H9 (cell line): ENCODE results near the gene IL24. TPM values are rescaled to one million over a fixed set of nuclear protein-coding genes. Genes with fewer than 3 reads are reported as not detected.

Experiments used
- DNase-seq: peaks from one replicate; pipeline ENCODE4 v3.0.0-alpha.2; 2017
- H2AFZ ChIP-seq: one replicate; pipeline ENCODE4 v1.6.1; 2013; ENCODE audit warnings: mild to moderate bottlenecking, low read length, control low read depth, moderate library complexity
- H2AK5ac ChIP-seq: 2 replicates; pipeline ENCODE4 v1.6.1; 2013; ENCODE audit warnings: low read length, control low read depth, mixed read lengths; ENCODE audit not compliant: insufficient read length
- H2BK120ac ChIP-seq: one replicate; pipeline ENCODE4 v1.6.1; 2013; ENCODE audit warnings: low read depth, mild to moderate bottlenecking, low read length, control low read depth, inconsistent platforms; ENCODE audit not compliant: poor library complexity, severe bottlenecking
- H2BK12ac ChIP-seq: 2 replicates; pipeline ENCODE4 v1.6.1; 2013; ENCODE audit warnings: low read length, control low read depth, mixed read lengths, low read depth; ENCODE audit not compliant: insufficient read length
- H2BK15ac ChIP-seq: 2 replicates; pipeline ENCODE4 v1.6.1; 2013; ENCODE audit warnings: low read depth, low read length, control low read depth
- H2BK20ac ChIP-seq: one replicate; pipeline ENCODE4 v1.6.1; 2013; ENCODE audit warnings: low read depth, mild to moderate bottlenecking, low read length, control low read depth, inconsistent platforms; ENCODE audit not compliant: poor library complexity, severe bottlenecking
- H2BK5ac ChIP-seq: 2 replicates; pipeline ENCODE4 v1.6.1; 2013; ENCODE audit warnings: low read length, control low read depth, mixed read lengths; ENCODE audit not compliant: insufficient read length
- H3K14ac ChIP-seq: 2 replicates; pipeline ENCODE4 v1.6.1; 2013; ENCODE audit warnings: low read length, control low read depth; ENCODE audit not compliant: insufficient read depth
- H3K18ac ChIP-seq: 2 replicates; pipeline ENCODE4 v1.6.1; 2013; ENCODE audit warnings: low read depth, mild to moderate bottlenecking, mixed read lengths, low read length, control low read depth; ENCODE audit not compliant: insufficient read length
- H3K23ac ChIP-seq: 2 replicates; pipeline ENCODE4 v1.6.1; 2013; ENCODE audit warnings: low read length, control low read depth, mixed read lengths, low read depth; ENCODE audit not compliant: insufficient read length
- H3K23me2 ChIP-seq: 2 replicates; pipeline ENCODE4 v1.6.1; 2013; ENCODE audit warnings: low read depth, mild to moderate bottlenecking, mixed read lengths, low read length, control low read depth; ENCODE audit not compliant: insufficient read length, poor library complexity, severe bottlenecking
- H3K27ac ChIP-seq: 2 replicates; pipeline ENCODE4 v1.5.1; 2013; ENCODE audit warnings: low read length, control low read depth, mixed read lengths, low read depth; ENCODE audit not compliant: insufficient read length
- H3K27me3 ChIP-seq: 2 replicates; pipeline ENCODE4 v1.6.1; 2013; ENCODE audit warnings: low read length, control low read depth, inconsistent platforms; ENCODE audit not compliant: insufficient read depth
- H3K4ac ChIP-seq: 2 replicates; pipeline ENCODE4 v1.6.1; 2013; ENCODE audit warnings: low read depth, mild to moderate bottlenecking, control low read depth, inconsistent platforms, low read length, moderate library complexity
- H3K4me1 ChIP-seq: 2 replicates; pipeline ENCODE4 v1.6.1; 2013; ENCODE audit warnings: low read length, control low read depth, inconsistent platforms; ENCODE audit not compliant: insufficient read depth
- H3K4me2 ChIP-seq: 2 replicates; pipeline ENCODE4 v1.6.1; 2013; ENCODE audit warnings: low read length, control low read depth, mixed read lengths; ENCODE audit not compliant: insufficient read length, insufficient read depth
- H3K56ac ChIP-seq: 2 replicates; pipeline ENCODE4 v1.6.1; 2013; ENCODE audit warnings: low read depth, mild to moderate bottlenecking, mixed read lengths, low read length, control low read depth; ENCODE audit not compliant: insufficient read length
- H3K79me1 ChIP-seq: 2 replicates; pipeline ENCODE4 v1.6.1; 2013; ENCODE audit warnings: low read depth, mild to moderate bottlenecking, moderate library complexity, low read length, control low read depth, inconsistent platforms; ENCODE audit not compliant: insufficient read depth, poor library complexity, severe bottlenecking
- H3K79me2 ChIP-seq: 2 replicates; pipeline ENCODE4 v1.6.1; 2013; ENCODE audit warnings: low read length, control low read depth, inconsistent platforms; ENCODE audit not compliant: insufficient read depth
- H3K9ac ChIP-seq: 2 replicates; pipeline ENCODE4 v1.6.1; 2013; ENCODE audit warnings: low read length, control low read depth, mixed read lengths; ENCODE audit not compliant: insufficient read length; ENCODE audit errors: extremely low read depth
- H3K9me3 ChIP-seq: one replicate; pipeline ENCODE4 v1.6.1; 2013; ENCODE audit warnings: low read depth, low read length, inconsistent platforms; ENCODE audit not compliant: control insufficient read depth
- H3T11ph ChIP-seq: one replicate; pipeline ENCODE4 v1.6.1; 2013; ENCODE audit warnings: mild to moderate bottlenecking, low read length, control low read depth, inconsistent platforms
- H4K20me1 ChIP-seq: one replicate; pipeline ENCODE4 v1.6.1; 2013; ENCODE audit not compliant: control insufficient read depth, insufficient read length, insufficient read depth
- H4K5ac ChIP-seq: 2 replicates; pipeline ENCODE4 v1.6.1; 2013; ENCODE audit warnings: low read depth, mild to moderate bottlenecking, mixed read lengths, low read length, control low read depth; ENCODE audit not compliant: insufficient read length
- H4K8ac ChIP-seq: replicated peaks from 2 replicates; pipeline ENCODE4 v1.6.1; 2013; ENCODE audit warnings: low read length, control low read depth, mixed read lengths, low read depth; ENCODE audit not compliant: insufficient read length
- H4K91ac ChIP-seq: 2 replicates; pipeline ENCODE4 v1.6.1; 2013; ENCODE audit warnings: low read depth, mild to moderate bottlenecking, moderate library complexity, mixed read lengths, low read length, control low read depth; ENCODE audit not compliant: insufficient read length
- H3K27ac Mint-ChIP-seq, 3 experiments: 2 replicates in 2 of 3; 3 replicates in 1 of 3; pipeline ENCODE4 v1.8.0; 2020 to 2021; ENCODE audit warnings: mixed read lengths in 3 of 3, mild to moderate bottlenecking in 1 of 3, moderate library complexity in 1 of 3
- H3K27me3 Mint-ChIP-seq: 2 replicates; pipeline ENCODE4 v1.8.0; 2021; ENCODE audit warnings: low read depth, mild to moderate bottlenecking, moderate library complexity, mixed read lengths
- H3K36me3 Mint-ChIP-seq, 3 experiments: 2 replicates in 2 of 3; 3 replicates in 1 of 3; pipeline ENCODE4 v1.8.0; 2020 to 2021; ENCODE audit warnings: low read depth in 3 of 3, mixed read lengths in 3 of 3; ENCODE audit not compliant: insufficient read depth in 1 of 3
- H3K4me1 Mint-ChIP-seq, 2 experiments: 2 replicates each; pipeline ENCODE4 v1.8.0; 2020; ENCODE audit warnings: mixed read lengths in 2 of 2
- H3K4me3 Mint-ChIP-seq, 2 experiments: 2 replicates in 1 of 2; 3 replicates in 1 of 2; pipeline ENCODE4 v1.8.0; 2020 to 2021; ENCODE audit warnings: mild to moderate bottlenecking in 2 of 2, mixed read lengths in 2 of 2, moderate library complexity in 1 of 2
- H3K9me3 Mint-ChIP-seq, 2 experiments: 2 replicates in 1 of 2; 3 replicates in 1 of 2; pipeline ENCODE4 v1.8.0; 2020; ENCODE audit warnings: mild to moderate bottlenecking in 2 of 2, mixed read lengths in 2 of 2, moderate library complexity in 1 of 2
- WGBS: extraction: QIAGEN DNeasy Blood & Tissue Kit; methylation state at CpG from one replicate; pipeline ENCODE4 v1.1.7; 2013; ENCODE audit warnings: missing lambda C conversion rate, low lambda C conversion rate, mixed read lengths; ENCODE audit not compliant: insufficient read length; ENCODE audit errors: extremely low coverage; 5-methylcytosine and 5-hydroxymethylcytosine counted together
- total RNA-seq: library from RNA; stranded (reverse); gene quantifications from 2 replicates; pipeline ENCODE4 v1.2.1, GENCODE V29; 2021
- TF ChIP-seq, protein P1 (sequence below): fragments of 200-600 bp; sonication (generic); conservative IDR thresholded peaks from 3 replicates; pipeline ENCODE4 v1.8.0; 2021; ENCODE audit warnings: antibody characterized with exemption, mild to moderate bottlenecking

The IL24 gene
- total RNA-seq, 1 experiment from 2014 or later: not detected

DNA sequence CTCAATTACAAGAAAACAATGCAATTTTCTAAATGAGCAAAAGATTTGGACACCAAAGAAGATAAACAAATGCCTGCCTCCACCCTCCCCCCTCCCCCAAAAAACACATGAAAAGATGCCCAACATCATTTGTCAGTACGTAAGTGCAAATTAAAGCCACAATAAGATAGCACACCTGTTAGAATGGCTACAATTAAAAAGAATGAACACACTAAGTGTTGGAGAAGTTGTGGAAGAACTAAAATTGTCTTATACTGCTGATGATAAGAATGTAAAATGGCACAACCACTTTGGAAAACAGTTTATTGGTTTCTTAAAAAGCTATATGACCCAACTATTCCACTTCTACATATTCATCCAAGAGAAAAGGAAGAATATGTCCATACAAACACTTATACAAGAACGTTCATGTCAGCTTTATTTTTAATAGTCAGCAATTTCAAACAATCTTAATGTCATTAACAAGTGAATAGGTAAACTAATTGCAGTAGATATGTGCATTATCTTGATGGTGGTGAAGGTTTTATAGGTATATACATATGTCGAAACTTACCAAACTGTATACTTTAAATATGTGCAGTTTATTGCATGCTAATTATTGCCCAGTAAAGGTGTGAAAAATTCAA, 21.4 kb upstream of the IL24 start:
- no peak overlapping the region for H4K5ac ChIP-seq
- no peak overlapping the region for H3K4ac ChIP-seq
- Mint-ChIP-seq H3K27ac (no peak overlapping the region), H3K36me3 (peaks cover 0 to 14% (median 4%) of the 10 kb centered on the region in 3 experiments; a peak in 5 of 7 replicates), H3K9me3 (peaks cover 31 to 32% of the 10 kb centered on the region in 2 experiments), H3K4me1 (no peaks in the 10 kb centered on the region), H3K4me3 (no peak overlapping the region), H3K27me3 (peaks cover 6% of the 10 kb centered on the region)
- no peak overlapping the region for H3K14ac ChIP-seq
- H2BK12ac ChIP-seq: no peak overlapping the region
- no peak overlapping the region for H4K91ac ChIP-seq
- no peaks in the 10 kb centered on the region for H3K23me2 ChIP-seq
- H2BK5ac ChIP-seq: no peak overlapping the region
- H3K9ac ChIP-seq: no peak overlapping the region
- no peak overlapping the region for H2BK15ac ChIP-seq
- no peak overlapping the region for H3K27ac ChIP-seq
- no peak overlapping the region for H2AFZ ChIP-seq
- no peak overlapping the region for H3K56ac ChIP-seq
- H3K23ac ChIP-seq: no peak overlapping the region
- H2BK20ac ChIP-seq: no peak overlapping the region
- H3K9me3 ChIP-seq: peaks cover 5% of the 10 kb centered on the region
- WGBS: no CpG with 5 or more reads among the region's 3 CpGs
- H3K4me2 ChIP-seq: no peak overlapping the region
- no peak overlapping the region for H4K8ac ChIP-seq
- H3K79me2 ChIP-seq: no peaks in the 10 kb centered on the region
- no peaks in the 10 kb centered on the region for H3K27me3 ChIP-seq
- no peak overlapping the region for H3T11ph ChIP-seq
- no peaks in the 10 kb centered on the region for H3K79me1 ChIP-seq
- H2BK120ac ChIP-seq: no peak overlapping the region
- DNase-seq: no peak
- TF ChIP-seq, protein P1, sequence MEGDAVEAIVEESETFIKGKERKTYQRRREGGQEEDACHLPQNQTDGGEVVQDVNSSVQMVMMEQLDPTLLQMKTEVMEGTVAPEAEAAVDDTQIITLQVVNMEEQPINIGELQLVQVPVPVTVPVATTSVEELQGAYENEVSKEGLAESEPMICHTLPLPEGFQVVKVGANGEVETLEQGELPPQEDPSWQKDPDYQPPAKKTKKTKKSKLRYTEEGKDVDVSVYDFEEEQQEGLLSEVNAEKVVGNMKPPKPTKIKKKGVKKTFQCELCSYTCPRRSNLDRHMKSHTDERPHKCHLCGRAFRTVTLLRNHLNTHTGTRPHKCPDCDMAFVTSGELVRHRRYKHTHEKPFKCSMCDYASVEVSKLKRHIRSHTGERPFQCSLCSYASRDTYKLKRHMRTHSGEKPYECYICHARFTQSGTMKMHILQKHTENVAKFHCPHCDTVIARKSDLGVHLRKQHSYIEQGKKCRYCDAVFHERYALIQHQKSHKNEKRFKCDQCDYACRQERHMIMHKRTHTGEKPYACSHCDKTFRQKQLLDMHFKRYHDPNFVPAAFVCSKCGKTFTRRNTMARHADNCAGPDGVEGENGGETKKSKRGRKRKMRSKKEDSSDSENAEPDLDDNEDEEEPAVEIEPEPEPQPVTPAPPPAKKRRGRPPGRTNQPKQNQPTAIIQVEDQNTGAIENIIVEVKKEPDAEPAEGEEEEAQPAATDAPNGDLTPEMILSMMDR: no peak
- no peak overlapping the region for H2AK5ac ChIP-seq
- no peak overlapping the region for H3K18ac ChIP-seq
- H3K4me1 ChIP-seq: no peaks in the 10 kb centered on the region
- H4K20me1 ChIP-seq: no peaks in the 10 kb centered on the region
